ENCODE measurements around the gene GPR42.
A peak's percentile ranks its signal among the peaks of the same experiment; 100 is the strongest.

GPR42 gene
- total RNA-seq = 0 to 0.07 reads per million in 2 donors

- DNase-seq = no peak
Measured at GRCh38 chr19:35370722-35371121, at the start of gene GPR42. Gene GPR42, plus strand, starts transcription at chr19:35371068. Its CDS starts 292 bp downstream, at chr19:35371360.

DNA sequence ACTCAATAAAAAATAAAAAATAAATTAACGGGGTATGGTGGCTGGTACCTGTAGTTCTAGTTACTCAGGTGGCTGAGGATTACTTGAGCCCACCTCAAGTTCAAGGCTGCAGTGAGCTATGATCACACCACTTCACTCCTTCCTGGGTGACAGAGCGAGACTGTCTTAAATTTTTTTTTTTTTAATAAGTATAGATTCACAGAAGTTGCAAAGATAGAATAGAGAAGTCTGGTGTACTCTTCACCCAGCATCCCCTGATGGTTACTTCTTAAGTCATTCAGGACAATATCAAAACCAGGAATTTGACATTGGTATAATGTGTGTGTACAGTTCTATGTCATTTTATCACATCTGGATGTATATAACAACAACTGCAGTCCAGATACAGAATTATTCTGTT is 49.6 kb upstream of the GPR42 start:
- DNase-seq = no peak

DNA sequence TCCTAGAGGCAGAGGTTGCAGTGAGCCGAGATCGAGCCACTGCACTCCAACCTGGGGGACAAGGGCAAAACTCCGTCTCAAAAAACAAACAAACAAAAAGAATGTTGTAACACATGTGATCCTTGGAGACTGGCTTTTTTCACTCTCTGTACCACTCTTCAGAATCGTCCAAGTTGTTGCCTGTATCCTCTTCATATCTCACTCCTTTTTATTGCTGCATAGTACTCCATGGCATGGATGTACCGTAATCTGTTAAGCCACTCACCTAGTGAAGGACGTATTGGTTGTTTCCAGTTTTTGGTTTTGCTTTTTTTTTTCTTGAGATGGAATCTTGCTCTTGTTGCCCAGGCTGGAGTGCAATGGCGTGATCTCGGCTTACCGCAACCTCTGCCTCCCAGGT is 48.9 kb upstream of the GPR42 start:
- no peak for DNase-seq

DNA sequence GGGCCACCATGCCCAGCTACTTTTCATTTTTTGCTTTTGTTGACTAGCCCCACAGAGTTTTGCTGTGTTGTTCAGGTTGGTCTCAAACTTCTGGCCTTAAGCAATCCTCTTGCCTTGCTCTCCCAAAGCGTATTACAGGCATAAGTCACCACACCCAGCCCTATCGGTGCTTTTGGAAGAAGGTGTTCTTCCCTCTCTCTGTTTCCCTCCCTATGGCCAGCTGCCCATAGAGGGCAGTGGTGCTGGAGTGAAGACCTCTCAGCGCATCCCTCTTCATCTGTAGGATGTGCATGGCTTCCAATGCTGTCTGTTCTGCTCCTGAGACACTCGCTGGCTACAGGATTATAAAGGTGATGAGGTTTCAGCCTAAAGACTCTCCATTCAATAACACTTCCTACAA is 43.2 kb upstream of the GPR42 start:
- DNase-seq = no peak

GRCh38 chr19:35328851-35329285 is 42.0 kb upstream of the GPR42 start, which contains the start of gene CD22:
Gene CD22, plus strand, starts transcription at chr19:35329187. Its CDS starts 2,854 bp downstream, at chr19:35332041.
- no peak for DNase-seq

GRCh38 chr19:35329323-35329722 is 41.5 kb upstream of the GPR42 start:
- DNase-seq = no peak

GRCh38 chr19:35330475-35330874 is 40.4 kb upstream of the GPR42 start:
- DNase-seq = no peak

DNA sequence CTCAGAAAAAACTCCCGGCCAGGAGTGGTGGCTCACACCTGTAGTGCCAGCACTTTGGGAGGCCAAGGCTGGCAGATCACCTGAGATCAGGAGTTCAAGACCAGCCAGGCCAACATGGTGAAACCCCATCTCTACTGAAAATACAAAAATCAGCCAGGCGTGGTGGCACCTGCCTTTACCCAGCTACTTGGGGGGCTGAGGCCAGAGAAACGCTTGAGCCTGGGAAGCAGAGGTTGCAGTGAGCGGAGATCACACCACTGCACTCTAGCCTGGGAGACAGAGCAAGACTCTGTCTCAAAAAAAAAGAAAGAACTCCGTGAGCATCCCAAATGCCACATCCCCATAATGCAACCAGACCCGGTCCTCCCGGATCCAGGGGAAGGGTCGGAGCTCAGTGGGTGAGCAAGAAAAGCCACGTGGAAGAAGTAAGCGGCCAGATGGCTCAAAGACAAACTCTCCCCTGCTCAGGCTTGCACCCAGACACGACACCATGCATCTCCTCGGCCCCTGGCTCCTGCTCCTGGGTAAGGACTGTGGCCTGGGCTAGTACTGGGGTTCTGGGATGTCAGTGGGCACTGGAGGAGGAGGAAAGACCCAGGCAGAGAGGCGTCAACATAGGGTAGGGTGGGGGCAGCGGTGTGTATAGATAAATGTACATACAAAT is 39.2 kb upstream of the GPR42 start:
- no peak for DNase-seq

GRCh38 chr19:35332817-35333216 is 38.1 kb upstream of the GPR42 start:
- DNase-seq = peak in 1 of 5 experiments; percentile 46

- no peak for DNase-seq
Measured at GRCh38 chr19:35334144-35334753, 36.6 kb upstream of the GPR42 start.

GRCh38 chr19:35336166-35336955 is 34.5 kb upstream of the GPR42 start:
- no peak for DNase-seq

GRCh38 chr19:35337097-35337983 is 33.5 kb upstream of the GPR42 start:
- no peak for DNase-seq

DNA sequence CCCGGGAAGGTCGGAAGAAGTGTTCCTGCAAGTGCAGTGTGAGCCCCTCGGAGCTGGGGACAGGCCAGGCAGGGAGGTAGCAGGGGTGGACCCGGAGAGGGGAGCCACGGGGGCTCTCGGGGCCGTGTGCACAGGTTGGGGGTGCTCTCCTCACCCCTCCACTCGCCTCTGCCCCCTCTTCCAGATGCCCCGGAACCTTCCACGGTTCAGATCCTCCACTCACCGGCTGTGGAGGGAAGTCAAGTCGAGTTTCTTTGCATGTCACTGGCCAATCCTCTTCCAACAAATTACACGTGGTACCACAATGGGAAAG is 32.9 kb upstream of the GPR42 start:
- DNase-seq = no peak

- DNase-seq = no peak
Measured at GRCh38 chr19:35340431-35340830, 30.4 kb upstream of the GPR42 start.

DNA sequence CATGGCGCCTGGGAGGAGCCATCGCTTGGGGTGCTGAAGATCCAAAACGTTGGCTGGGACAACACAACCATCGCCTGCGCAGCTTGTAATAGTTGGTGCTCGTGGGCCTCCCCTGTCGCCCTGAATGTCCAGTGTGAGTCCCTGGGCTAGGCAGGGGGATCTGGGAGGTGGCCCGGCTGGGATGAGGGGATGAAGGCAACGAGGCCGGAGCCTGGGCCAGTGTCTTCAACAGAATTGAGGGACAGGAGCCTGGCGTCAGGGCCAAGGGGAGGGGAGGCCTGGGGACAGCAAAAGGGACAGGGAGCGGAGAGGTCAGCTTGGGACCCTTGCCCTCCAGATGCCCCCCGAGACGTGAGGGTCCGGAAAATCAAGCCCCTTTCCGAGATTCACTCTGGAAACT is 29.9 kb upstream of the GPR42 start:
- no peak for DNase-seq

GRCh38 chr19:35341565-35342225 is 29.2 kb upstream of the GPR42 start:
- no peak for DNase-seq

DNA sequence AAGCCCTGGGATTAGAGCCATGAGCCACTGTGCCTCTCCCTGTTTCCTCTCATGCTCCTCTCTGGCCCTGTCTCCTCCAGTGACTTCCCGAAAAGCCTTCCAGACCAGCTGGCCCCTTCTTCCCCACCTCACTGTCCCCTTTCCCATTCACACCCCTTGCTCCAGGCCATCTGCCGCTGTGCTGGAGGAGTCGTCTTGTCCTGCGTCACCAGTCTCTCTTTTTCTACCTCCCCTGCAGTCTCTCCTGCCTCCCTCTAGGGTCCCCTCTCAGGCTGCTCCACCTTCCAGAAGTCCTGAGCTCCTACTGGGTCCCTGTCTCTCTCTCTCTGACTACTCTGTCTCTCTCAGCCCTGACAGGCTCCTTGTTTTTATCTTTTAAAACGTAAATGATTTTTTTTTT is 28.4 kb upstream of the GPR42 start:
- no peak for DNase-seq

GRCh38 chr19:35344511-35345031 is 26.3 kb upstream of the GPR42 start:
- no peak for DNase-seq

- DNase-seq = no peak
Measured at GRCh38 chr19:35345671-35346111, 25.2 kb upstream of the GPR42 start.

GRCh38 chr19:35346193-35347052 is 24.4 kb upstream of the GPR42 start:
- DNase-seq = peak; percentile 38 to 88 (median 64)
